BLaER1 treated with 17β-estradiol and CSF1 and Interleukin-3, amounts not matched to agents 10 nM and 100 nM (cell line): Measurements from ENCODE around the gene TMEM86B.
A peak's percentile ranks its signal among the peaks of the same experiment; 100 is the strongest.

ENCODE experiments used
- H3K27ac ChIP-seq, 11 experiments: shearing (Covaris generic); formaldehyde crosslinking; 2 replicates each; pipeline ENCODE4 v1.8.1; 2022
- H3K27me3 ChIP-seq, 11 experiments: shearing (Covaris generic); formaldehyde crosslinking; 2 replicates each; pipeline ENCODE4 v1.8.1; 2022
- H3K36me3 ChIP-seq, 11 experiments: shearing (Covaris generic); formaldehyde crosslinking; 2 replicates each; pipeline ENCODE4 v1.8.1; 2022
- H3K4me1 ChIP-seq, 10 experiments: shearing (Covaris generic); formaldehyde crosslinking; 2 replicates each; pipeline ENCODE4 v1.8.1; 2022
- H3K4me2 ChIP-seq, 11 experiments: shearing (Covaris generic); formaldehyde crosslinking; 2 replicates each; pipeline ENCODE4 v1.8.1; 2022
- H3K4me3 ChIP-seq, 10 experiments: shearing (Covaris generic); formaldehyde crosslinking; 2 replicates each; pipeline ENCODE4 v1.8.1; 2022
- H3K9ac ChIP-seq, 11 experiments: shearing (Covaris generic); formaldehyde crosslinking; 2 replicates each; pipeline ENCODE4 v1.8.1; 2022
- H3K9me3 ChIP-seq, 11 experiments: shearing (Covaris generic); formaldehyde crosslinking; replicated peaks in 1 of 11; 2 replicates each; pipeline ENCODE4 v1.8.1; 2022
- H4K20me1 ChIP-seq, 11 experiments: shearing (Covaris generic); formaldehyde crosslinking; 2 replicates each; pipeline ENCODE4 v1.8.1; 2022
- Cebpa-rat ChIP-seq, 11 experiments: shearing (Covaris generic); IDR thresholded peaks; 2 replicates each; pipeline ENCODE4 v1.8.1; 2022

Gene TMEM86B

DNA sequence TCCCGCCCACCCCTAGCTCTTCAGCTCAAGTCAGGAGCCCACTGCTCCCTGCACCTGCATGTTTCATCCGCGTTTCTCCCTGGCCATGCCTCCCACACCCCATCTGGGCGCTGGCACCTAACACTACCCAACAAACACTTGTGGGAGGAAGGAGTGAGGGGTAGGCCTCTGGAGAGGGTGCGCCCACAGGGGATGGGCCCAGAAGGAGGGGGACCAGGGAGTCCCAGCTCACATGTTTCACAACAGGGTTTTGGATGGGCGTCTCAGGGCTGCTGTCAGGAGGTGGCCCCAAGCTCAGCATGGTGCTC is 12.1 kb upstream of the TMEM86B start:
- no peaks in the 10 kb centered on the region for H3K27me3 ChIP-seq
- H3K9me3 ChIP-seq, result no peaks in the 10 kb centered on the region
- H3K4me3 ChIP-seq, result no peak overlapping the region
- TF ChIP-seq Cebpa-rat (IDR thresholded peaks at IDR 0.05), result no peak
- H3K4me2 ChIP-seq, result no peak overlapping the region
- no peaks in the 10 kb centered on the region for H3K4me1 ChIP-seq
- no peak overlapping the region for H3K9ac ChIP-seq
- peaks cover 97 to 99% (median 98%) of the 10 kb centered on the region in 11 experiments for H3K36me3 ChIP-seq
- H3K27ac ChIP-seq, result no peak overlapping the region
- peaks cover 56 to 98% (median 95%) of the 10 kb centered on the region in 11 experiments; a peak in 21 of 22 replicates for H4K20me1 ChIP-seq

DNA sequence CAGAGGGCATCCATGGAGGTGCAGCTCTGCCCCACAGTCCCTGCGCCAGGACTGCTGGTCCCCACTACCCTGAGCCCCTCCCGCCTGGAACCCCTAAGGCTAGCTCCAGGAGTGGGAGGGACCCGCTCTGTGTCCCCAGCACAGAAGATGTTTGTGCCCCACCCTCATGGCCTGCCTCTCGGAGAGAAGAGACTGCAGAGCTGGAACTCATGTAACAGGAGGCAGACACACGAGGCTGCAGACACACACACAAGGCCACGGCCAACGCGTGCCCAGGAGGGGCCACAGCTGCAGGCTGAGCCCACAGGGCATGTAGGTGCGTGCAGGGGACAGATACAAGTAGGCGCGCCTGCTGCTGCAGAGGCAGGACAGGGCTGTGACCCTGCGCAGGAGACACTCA is 10.4 kb upstream of the TMEM86B start:
- H3K9ac ChIP-seq, result no peak overlapping the region
- no peaks in the 10 kb centered on the region for H3K27me3 ChIP-seq
- peaks cover 96 to 98% (median 97%) of the 10 kb centered on the region in 11 experiments for H3K36me3 ChIP-seq
- no peak overlapping the region for H3K4me2 ChIP-seq
- H4K20me1 ChIP-seq, result peaks cover 52 to 98% (median 94%) of the 10 kb centered on the region in 11 experiments; a peak in 21 of 22 replicates
- no peak overlapping the region for H3K27ac ChIP-seq
- no peak for TF ChIP-seq Cebpa-rat (IDR thresholded peaks at IDR 0.05)
- no peaks in the 10 kb centered on the region for H3K4me1 ChIP-seq
- no peak overlapping the region for H3K4me3 ChIP-seq
- H3K9me3 ChIP-seq, result no peaks in the 10 kb centered on the region

DNA sequence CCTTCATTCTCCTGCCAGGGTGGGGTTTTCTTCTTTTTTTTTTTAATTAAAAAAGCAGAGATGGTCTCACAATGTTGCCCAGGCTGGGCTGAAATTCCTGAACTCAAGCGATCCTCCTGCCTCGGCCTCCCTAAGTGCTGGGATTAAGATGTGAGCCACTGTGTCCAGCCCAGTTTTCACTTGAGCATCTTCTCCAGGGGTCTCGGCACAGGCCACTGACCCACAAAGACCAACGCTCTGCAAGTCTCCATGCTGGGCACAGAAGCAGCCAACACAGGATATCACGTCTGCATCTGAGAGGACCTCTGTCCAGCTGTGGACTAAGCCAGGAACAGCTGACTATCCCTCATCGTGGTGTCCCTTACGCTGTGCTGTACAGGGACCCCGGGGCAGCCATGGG is 9.5 kb upstream of the TMEM86B start:
- H3K36me3 ChIP-seq, result peaks cover 96 to 98% (median 97%) of the 10 kb centered on the region in 11 experiments
- no peaks in the 10 kb centered on the region for H3K27me3 ChIP-seq
- H3K9ac ChIP-seq, result no peak overlapping the region
- H3K4me1 ChIP-seq, result 0 out of 20 replicates have a peak, but pooled peaks cover 0 to 3% (median 0%) of the 10 kb centered on the region in 10 experiments
- H4K20me1 ChIP-seq, result peaks cover 53 to 98% (median 94%) of the 10 kb centered on the region in 11 experiments; a peak in 21 of 22 replicates
- H3K27ac ChIP-seq, result no peak overlapping the region
- TF ChIP-seq Cebpa-rat (IDR thresholded peaks at IDR 0.05), result no peak
- no peaks in the 10 kb centered on the region for H3K9me3 ChIP-seq
- no peak overlapping the region for H3K4me3 ChIP-seq
- no peak overlapping the region for H3K4me2 ChIP-seq

DNA sequence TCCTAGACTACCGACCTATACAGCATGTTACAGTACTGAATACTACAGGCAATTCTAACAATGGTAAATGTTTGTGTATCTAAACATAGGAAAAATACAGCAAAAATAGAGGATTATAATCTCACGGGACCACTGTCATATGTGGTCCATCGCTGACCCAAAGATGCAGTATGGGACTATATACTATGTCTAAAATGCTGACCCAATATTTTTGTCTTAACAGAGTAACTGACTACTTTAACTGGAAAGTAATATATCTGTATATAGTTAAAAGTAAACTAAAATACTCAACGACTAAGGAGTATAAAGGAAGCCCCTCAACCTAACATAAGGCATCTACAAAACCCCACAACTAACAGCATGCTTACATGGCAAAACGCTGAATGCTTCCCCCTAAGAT is 4.4 kb upstream of the TMEM86B start:
- Histone ChIP-seq H3K4me2 (no peak overlapping the region), H3K4me1 (peaks cover 0 to 13% (median 0%) of the 10 kb centered on the region in 10 experiments; a peak in 4 of 20 replicates), H3K9me3 (no peaks in the 10 kb centered on the region), H4K20me1 (peaks cover 66 to 99% (median 94%) of the 10 kb centered on the region in 11 experiments; a peak in 21 of 22 replicates), H3K36me3 (peaks cover 95 to 99% (median 97%) of the 10 kb centered on the region in 11 experiments), H3K9ac (peak overlapping the region in 1 of 11 experiments; percentile 26; a peak in 1 of 22 replicates), H3K27me3 (no peaks in the 10 kb centered on the region), H3K4me3 (no peak overlapping the region), H3K27ac (no peak overlapping the region)
- no peak for TF ChIP-seq Cebpa-rat (IDR thresholded peaks at IDR 0.05)

DNA sequence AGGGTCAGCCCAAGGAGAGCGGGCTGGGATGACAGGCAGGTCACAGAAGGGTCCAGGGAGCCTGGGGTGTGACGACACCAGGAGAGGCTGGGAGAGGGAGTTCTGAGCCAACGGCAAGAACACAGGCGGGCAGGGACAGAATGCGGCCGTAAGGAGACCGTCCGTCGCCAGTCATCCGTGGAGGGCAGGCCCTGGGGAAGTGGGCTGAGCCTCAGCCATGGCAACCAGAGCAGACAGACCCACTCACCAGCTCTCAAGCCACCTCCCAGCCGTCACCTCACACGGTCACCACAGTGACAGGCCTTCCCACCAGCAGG is 3.7 kb upstream of the TMEM86B start:
- H3K27me3 ChIP-seq, result no peaks in the 10 kb centered on the region
- peak overlapping the region in 1 of 11 experiments; percentile 47; a peak in 1 of 22 replicates for H3K4me2 ChIP-seq
- peaks cover 70 to 99% (median 94%) of the 10 kb centered on the region in 11 experiments; a peak in 21 of 22 replicates for H4K20me1 ChIP-seq
- H3K4me3 ChIP-seq, result no peak overlapping the region
- no peaks in the 10 kb centered on the region for H3K9me3 ChIP-seq
- peak overlapping the region in 1 of 11 experiments; percentile 26; a peak in 1 of 22 replicates for H3K9ac ChIP-seq
- peaks cover 0 to 13% (median 0%) of the 10 kb centered on the region in 10 experiments; a peak in 4 of 20 replicates for H3K4me1 ChIP-seq
- H3K27ac ChIP-seq, result peak overlapping the region in 1 of 11 experiments; percentile 9; a peak in 1 of 22 replicates
- peaks cover 95 to 99% (median 97%) of the 10 kb centered on the region in 11 experiments for H3K36me3 ChIP-seq
- no peak for TF ChIP-seq Cebpa-rat (IDR thresholded peaks at IDR 0.05)

DNA sequence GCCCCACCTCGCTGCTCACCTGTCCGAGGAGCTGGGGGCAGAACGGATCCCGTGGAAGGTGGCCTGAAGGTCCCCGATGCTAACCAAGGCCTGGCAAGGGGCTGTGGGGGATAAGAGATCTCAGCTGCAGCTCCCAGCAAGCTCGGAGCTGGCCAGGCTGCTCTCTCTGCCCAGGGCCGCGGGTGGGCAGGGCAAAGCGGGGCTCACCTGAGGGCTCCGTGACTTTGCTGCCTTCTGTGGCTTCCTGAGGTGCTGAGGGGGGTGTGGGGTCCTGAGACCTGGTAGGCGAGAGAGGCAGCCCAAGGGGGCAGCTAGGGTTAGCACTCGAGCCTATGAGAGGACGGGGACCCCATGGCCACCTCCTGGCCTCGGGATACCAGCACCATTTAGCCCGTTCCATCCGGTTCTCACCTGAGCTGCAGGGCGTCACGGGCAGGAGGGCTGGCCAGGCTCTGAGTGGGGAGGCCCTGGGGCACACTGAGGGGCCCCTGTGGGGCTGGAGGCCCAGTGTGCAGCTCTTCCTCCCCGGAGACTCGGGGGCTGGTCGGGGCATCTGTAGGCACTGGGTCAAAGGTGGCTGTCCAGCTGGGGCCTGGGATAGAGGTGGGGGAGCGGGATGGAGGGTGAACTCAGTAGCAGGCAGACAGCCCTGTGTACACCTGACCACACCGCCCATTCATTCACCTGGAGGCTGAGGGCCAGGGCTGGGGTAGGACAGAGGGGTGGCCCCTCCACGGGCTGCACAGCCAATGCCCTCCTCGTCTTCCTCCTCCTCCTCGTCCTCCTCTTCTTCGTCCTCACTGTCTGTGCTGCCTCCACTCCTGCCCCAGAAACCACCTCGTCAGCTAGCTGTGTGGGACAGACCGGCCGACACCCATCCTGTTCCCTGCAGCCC is 3.1 kb upstream of the TMEM86B start:
- no peaks in the 10 kb centered on the region for H3K9me3 ChIP-seq
- peak overlapping the region in 1 of 11 experiments; percentile 9; a peak in 2 of 22 replicates for H3K27ac ChIP-seq
- H3K9ac ChIP-seq, result no peak overlapping the region
- no peak overlapping the region for H3K4me3 ChIP-seq
- H3K36me3 ChIP-seq, result peaks cover 95 to 99% (median 97%) of the 10 kb centered on the region in 11 experiments
- H3K27me3 ChIP-seq, result no peaks in the 10 kb centered on the region
- H4K20me1 ChIP-seq, result peaks cover 70 to 99% (median 94%) of the 10 kb centered on the region in 11 experiments; a peak in 21 of 22 replicates
- no peak for TF ChIP-seq Cebpa-rat (IDR thresholded peaks at IDR 0.05)
- peak overlapping the region in 1 of 11 experiments; percentile 47; a peak in 1 of 22 replicates for H3K4me2 ChIP-seq
- H3K4me1 ChIP-seq, result peaks cover 0 to 13% (median 0%) of the 10 kb centered on the region in 10 experiments; a peak in 4 of 20 replicates

DNA sequence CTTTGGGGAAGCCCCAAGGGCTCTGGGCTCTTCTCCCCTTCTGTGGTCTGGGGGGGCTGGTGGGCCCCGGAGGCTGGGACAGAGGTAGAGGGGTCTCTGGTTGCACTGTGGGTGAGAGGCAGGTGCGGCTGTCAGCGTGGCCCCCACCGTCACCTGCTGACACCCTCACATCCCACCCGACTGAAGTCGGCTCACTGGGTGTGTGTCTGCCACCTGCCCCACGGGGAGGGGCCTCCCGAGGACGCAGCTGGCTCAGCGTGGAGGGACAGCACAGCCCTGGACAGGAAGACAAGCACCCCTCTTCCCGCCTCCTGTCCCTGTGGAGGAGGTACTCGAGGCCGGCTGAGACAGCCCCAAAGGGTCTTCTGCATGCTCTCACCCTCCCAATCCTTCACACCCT is 2.2 kb upstream of the TMEM86B start:
- H3K4me2 ChIP-seq, result no peak overlapping the region
- H3K4me3 ChIP-seq, result no peak overlapping the region
- H3K9me3 ChIP-seq, result no peaks in the 10 kb centered on the region
- H3K27ac ChIP-seq, result no peak overlapping the region
- TF ChIP-seq Cebpa-rat (IDR thresholded peaks at IDR 0.05), result no peak
- no peak overlapping the region for H3K9ac ChIP-seq
- H4K20me1 ChIP-seq, result peaks cover 75 to 99% (median 94%) of the 10 kb centered on the region in 11 experiments; a peak in 21 of 22 replicates
- H3K4me1 ChIP-seq, result peaks cover 0 to 13% (median 0%) of the 10 kb centered on the region in 10 experiments; a peak in 4 of 20 replicates
- peaks cover 93 to 99% (median 97%) of the 10 kb centered on the region in 11 experiments for H3K36me3 ChIP-seq
- H3K27me3 ChIP-seq, result no peaks in the 10 kb centered on the region

DNA sequence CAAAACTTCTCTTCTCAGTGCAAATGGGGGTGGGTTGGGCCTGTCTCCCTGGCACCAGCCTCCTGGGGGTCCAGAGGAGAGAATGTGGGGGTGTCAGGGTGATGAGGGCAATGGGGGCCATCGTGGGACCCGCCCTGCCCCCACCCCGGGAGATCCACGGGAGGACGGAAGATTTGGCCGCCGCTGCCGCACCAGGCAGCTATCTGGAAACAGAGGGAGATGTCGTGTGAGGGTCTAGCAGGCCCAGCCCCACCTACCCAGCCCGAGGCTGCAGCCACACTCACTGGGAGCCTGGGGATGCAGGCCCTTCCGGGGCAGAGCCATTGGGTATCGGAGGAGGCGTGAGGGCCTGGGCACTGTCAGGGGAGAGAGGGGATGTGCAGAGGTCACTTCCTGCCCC is 1.8 kb upstream of the TMEM86B start:
- H3K4me1 ChIP-seq, result peaks cover 0 to 13% (median 0%) of the 10 kb centered on the region in 10 experiments; a peak in 4 of 20 replicates
- H3K27ac ChIP-seq, result no peak overlapping the region
- no peak overlapping the region for H3K4me3 ChIP-seq
- no peak for TF ChIP-seq Cebpa-rat (IDR thresholded peaks at IDR 0.05)
- H3K9ac ChIP-seq, result no peak overlapping the region
- no peak overlapping the region for H3K4me2 ChIP-seq
- H3K27me3 ChIP-seq, result no peaks in the 10 kb centered on the region
- H3K36me3 ChIP-seq, result peaks cover 92 to 99% (median 97%) of the 10 kb centered on the region in 11 experiments
- H4K20me1 ChIP-seq, result peaks cover 80 to 99% (median 94%) of the 10 kb centered on the region in 11 experiments; a peak in 21 of 22 replicates
- no peaks in the 10 kb centered on the region for H3K9me3 ChIP-seq

DNA sequence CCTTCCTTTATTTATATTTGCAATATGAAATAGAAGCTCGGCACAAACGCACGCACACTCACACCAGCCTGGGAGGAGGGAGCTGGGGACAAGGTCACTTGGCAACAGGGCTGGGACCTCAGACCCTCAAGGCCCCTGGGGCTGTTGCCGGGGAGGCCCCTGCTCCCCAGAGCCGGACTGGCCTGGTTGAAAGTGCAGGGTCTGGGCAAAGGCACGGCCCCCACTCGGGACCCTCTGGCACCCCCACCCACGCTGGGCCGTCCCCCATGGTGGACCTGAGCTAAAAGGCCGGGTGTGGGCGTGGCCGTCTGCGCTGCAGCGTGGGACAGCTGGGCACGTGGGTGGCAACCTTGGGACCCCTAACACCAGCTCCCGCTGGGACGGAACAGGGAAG is 1.2 kb upstream of the TMEM86B start:
- Histone ChIP-seq H3K4me1 (peaks cover 0 to 13% (median 0%) of the 10 kb centered on the region in 10 experiments; a peak in 4 of 20 replicates), H4K20me1 (peaks cover 77 to 98% (median 94%) of the 10 kb centered on the region in 11 experiments; a peak in 21 of 22 replicates), H3K27ac (no peak overlapping the region), H3K27me3 (no peaks in the 10 kb centered on the region), H3K4me3 (no peak overlapping the region), H3K9ac (no peak overlapping the region), H3K36me3 (peaks cover 86 to 97% (median 94%) of the 10 kb centered on the region in 11 experiments), H3K4me2 (no peak overlapping the region), H3K9me3 (no peaks in the 10 kb centered on the region)
- no peak for TF ChIP-seq Cebpa-rat (IDR thresholded peaks at IDR 0.05)
